ENCODE results near the gene RSAD2. TPM values are rescaled to one million over a fixed set of nuclear protein-coding genes. Genes with fewer than 3 reads are reported as not detected.

The RSAD2 gene
- total and polyA plus RNA-seq, 9 of the 15 experiments (the other 6 are each of a cell fraction or from before 2014, with no cell fraction given): 0.15 to 1.4 (median 0.28) TPM

GRCh38 chr2:6845312-6845711 is 32.3 kb upstream of the RSAD2 start (continued):
- no peak for TF ChIP-seq REST (IDR thresholded peaks at IDR 0.05; ENCODE audit: borderline replicate concordance)
- TF ChIP-seq REST (CRISPR knock-in tag; IDR thresholded peaks at IDR 0.05; ENCODE audit: low read depth): no peak
- no peak for TF ChIP-seq ZBTB40 (IDR thresholded peaks at IDR 0.05)
- TF ChIP-seq ZBTB40 (CRISPR knock-in tag; IDR thresholded peaks at IDR 0.05): no peak
- TF ChIP-seq TARDBP (IDR thresholded peaks at IDR 0.05): 0 out of 2 replicates have a peak, but pooled peaks have one; percentile 26
- TF ChIP-seq SMARCA4 (IDR thresholded peaks at IDR 0.05): no peak
